Hematopoietic multipotent progenitor cell treated with erythropoietin and hydrocortisone succinate and interleukin-3 and kit ligand, for 17 days (in vitro differentiated cells): ENCODE results near the gene AMFR.

Experiments used
- DNase-seq: peaks from one replicate; pipeline ENCODE4 v3.0.0-alpha.2; 2015; ENCODE audit warnings: low spot score

Gene AMFR

DNA sequence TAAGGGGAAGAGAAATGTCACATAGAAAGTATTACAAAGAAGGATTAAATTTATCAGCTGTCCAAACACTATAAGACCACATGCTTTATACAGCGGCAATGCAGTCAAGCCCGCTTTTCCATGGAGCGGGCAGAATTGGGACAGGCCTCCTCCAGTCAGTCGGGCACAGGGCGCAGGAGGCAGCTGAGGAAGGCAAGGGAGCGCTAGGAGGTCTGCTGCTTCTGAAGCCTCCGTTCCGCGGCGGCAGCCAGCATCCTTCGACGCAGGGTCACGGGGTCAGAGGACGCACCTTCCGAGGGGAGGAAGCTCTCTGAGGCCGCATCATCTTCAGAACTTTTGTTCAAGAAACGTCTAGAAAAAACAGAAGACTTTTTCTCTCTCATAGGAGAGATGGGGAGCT lies 62.6 kb downstream of the AMFR start:
- DNase-seq, result no peak

- DNase-seq, result no peak
These were observed 63.2 kb downstream of the AMFR start for GRCh38 chr16:56362057-56362655.

- no peak for DNase-seq
These were observed 65.0 kb downstream of the AMFR start for GRCh38 chr16:56360117-56361008.

DNA sequence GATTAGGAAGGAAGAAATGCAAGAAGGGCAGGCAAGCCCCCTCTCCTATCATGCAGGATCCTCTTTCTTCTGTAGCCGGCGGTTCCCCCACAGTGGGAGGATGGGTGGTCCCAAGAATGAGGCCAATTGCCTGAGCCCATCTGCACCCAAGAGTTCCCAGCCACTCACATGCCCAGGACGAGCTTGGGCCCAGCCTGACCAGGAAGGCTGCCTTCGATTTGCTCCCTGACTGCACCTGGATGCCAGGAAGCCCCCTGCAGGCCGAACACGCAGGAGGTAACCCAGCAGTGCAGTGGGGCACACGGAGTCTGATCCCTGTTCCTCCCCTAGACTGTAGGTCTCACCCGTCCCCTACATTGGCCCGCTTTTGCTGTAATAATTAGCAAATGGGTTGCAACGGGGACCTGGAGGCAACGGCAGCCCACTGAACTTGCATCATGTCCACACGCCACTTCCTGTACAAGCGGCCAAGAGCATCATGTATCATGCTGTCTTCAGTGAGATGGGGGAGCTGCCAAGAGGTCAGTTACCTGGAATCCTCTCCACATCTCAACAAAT lies 67.5 kb downstream of the AMFR start:
- DNase-seq, result no peak

DNA sequence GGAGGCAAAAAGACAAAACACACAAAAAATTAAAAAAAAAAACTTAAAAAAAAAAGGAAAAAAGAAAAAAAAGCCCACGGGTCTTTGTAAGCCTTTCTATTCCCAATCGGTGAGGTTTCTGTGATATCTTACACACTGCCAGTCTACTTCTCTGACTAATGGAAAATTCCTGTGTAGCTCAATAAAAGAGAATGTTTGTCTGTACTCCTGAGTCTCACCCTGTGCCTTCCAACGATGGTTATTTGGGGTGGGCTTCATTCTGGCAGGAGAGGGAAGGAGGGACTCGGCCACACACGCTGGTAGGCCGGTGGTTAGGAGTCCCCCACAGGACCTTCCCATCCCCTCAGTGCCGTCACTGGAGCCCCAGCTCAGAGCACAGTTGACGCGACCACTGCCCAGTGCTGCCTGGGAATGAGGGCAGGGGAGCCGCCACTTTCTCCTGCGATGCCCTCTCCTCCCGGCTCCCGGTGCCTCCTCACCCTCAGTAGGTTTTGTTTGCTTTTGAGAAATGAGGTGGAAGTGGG lies 68.0 kb downstream of the AMFR start:
- DNase-seq, result no peak

GRCh38 chr16:56356276-56357240 lies 68.8 kb downstream of the AMFR start:
- peak; percentile 72 for DNase-seq

DNA sequence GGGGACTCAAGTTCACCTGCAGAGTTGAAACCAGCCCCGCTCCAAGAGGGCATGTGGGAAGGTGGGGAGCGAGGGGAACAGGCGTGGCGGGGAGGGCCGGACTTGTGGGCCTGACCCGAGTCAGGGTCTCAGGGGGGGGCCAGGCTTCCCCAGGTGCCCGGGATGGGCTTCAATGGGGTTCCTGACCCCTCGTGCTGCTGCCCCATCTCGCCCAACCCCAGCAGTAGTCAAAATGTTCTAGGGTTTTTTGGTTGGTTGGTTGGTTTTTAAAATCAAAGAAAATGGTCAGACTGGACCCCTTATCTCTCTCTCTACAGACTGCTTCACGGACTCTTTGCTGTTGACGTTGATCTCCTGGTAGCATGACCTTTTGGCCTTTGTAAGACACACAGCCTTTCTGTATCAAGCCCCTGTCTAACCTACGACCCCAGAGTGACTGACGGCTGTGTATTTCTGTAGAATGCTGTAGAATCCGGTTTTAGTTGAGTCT lies 69.5 kb downstream of the AMFR start:
- no peak for DNase-seq

GRCh38 chr16:56355221-56355620 lies 70.1 kb downstream of the AMFR start:
- DNase-seq, result no peak

- no peak for DNase-seq
These were observed 70.6 kb downstream of the AMFR start for GRCh38 chr16:56354746-56355145.

- no peak for DNase-seq
These were observed 71.3 kb downstream of the AMFR start for GRCh38 chr16:56354016-56354415.

- no peak for DNase-seq
These were observed 72.1 kb downstream of the AMFR start for GRCh38 chr16:56353054-56353921.

DNA sequence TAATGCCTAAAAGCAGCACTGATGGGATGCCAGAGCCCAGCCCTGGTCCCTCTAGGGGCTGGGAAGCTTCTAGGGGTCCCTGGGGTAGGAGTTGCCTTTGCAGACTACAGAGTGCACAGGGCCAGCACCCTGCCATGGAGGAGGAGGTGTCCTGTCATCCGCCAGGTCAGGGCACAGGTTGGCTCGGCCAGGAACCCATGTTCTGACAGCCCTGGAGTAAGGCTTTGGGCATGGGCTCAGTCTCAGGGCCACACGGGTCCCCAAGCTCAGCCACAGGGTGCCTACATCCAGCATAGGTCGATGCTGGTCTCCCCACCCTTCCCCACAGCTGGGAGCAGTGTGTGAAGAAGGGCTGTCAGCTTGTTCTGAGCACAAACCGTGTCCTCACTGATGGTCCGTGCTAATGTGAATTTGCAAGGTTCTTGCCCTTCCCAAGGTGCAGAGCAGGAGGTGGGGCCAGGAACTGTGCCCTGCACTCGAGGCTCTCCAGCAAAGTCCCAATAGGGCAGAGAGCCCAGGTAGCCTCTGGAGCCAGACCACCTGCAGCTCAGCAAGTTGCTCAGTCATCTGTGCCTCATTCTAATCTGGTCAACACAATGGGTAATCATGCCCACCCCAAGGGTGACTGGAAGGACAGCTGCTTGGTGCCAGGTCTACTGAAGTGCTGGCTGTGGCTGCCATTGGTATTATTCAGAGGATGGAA lies 72.8 kb downstream of the AMFR start:
- no peak for DNase-seq

DNA sequence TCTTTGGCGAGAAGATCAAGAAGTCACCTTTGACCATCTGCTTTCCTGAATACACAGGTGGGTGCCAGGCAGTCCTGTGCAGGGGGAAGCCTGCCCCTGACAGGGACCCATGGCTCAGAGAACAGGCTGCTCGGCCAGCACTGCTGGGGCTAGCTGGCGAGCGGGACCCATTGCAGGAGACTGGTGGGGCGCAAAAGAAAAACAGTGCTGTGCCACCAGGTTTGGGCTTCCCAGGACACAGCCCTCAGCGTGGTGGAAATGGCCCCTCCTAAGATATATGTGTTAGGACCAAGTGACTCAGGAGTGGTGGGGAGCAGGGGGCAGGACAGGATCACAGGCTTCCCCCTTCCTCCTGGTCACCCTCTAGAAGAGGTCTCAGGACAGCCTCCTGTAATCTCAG lies 73.9 kb downstream of the AMFR start:
- DNase-seq, result no peak

GRCh38 chr16:56350491-56351405 lies 74.6 kb downstream of the AMFR start:
- DNase-seq, result no peak

GRCh38 chr16:56349711-56350161 lies 75.6 kb downstream of the AMFR start:
- DNase-seq, result no peak

DNA sequence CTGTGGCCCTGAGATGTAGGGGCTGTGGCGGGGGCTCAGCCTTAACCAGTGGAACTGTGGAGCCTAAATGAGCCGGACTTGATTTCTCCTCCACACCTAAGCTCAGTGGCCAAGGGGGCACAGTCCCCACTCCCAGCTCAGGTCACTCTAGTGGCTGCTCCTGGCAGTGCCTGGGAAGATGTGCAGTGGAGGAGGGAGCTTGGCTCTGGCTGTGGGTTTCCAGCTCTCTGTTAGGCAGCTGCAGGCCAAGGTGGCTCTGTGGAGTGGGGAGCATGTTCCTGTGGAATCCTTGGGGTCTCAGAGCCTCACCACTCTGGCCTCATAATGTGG lies 76.3 kb downstream of the AMFR start:
- no peak for DNase-seq

DNA sequence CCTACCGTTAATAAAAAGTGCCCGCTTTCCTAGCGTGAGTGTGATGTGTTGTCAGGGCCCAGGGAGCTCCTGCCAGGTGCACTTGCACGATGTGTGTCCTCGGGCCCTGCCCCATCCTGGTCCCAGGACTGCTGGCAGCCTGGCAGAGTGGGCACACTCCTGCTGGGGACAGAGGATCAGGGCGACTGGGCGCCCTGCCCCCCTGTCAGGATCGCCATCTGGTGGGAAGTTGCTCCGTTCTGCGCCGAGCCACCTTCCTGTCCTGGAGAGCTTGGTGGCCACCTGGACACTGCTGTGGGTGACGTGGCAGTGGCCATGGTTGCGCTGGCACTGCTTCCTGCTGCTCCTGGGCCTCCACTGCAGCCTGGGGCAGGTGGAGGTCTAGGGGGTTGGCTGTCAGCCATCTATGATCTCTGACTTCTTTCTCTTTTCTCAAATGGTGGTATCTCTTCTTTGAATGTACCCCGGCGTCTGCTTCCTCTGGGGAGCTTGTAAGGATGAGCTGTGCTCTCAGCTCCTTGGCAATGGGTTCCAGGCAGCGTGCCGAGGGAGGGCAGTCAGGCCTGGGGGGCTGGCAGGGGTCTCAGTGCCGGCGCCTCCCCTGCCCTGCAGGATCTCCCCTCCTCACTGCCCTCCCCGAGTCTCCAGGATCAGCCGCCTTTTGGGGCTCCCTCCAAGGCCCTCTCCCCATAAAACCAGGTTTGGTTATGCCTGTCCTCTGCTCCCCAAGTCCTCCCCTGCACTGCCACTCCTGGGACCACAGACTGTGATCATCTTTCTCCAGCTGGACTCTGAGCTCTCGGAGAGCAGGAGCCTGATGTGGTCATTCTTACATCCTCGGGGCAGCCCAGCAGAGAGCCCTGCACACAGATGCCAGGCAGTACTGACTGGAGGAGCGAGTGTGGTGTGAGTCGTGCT lies 76.9 kb downstream of the AMFR start:
- no peak for DNase-seq

DNA sequence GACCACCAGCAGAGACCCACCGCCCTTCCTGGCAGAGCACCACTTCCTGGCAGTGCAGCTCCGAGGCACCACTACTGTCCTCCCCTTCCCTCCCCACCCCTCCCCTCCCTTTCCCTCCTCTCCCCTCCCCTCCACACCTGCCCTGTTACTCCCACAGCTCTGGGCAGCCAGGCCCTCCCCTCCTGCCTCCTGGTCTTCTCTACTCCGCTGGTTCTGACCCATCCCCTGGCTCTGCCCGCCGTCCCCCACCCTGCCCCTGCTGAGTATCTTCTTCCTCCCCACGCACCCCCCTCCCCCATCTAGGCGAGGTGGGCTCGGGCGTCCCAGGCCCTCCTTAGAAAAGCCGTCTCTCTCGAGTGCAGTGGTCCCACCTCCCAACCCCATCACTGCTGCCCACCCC lies 77.7 kb downstream of the AMFR start:
- no peak for DNase-seq
